ENCODE results near the gene PRR20A. TPM values are rescaled to one million over a fixed set of nuclear protein-coding genes. Genes with fewer than 3 reads are reported as not detected.
A peak's percentile ranks its signal among the peaks of the same experiment; 100 is the strongest.
"Not testable (repeated sequence)": the region's sequence is repeated elsewhere in the genome, so short reads cannot be mapped to it uniquely, and the experiment has no call there.

The PRR20A gene
- total RNA-seq, 4 donors from 2014 or later = not detected

DNA sequence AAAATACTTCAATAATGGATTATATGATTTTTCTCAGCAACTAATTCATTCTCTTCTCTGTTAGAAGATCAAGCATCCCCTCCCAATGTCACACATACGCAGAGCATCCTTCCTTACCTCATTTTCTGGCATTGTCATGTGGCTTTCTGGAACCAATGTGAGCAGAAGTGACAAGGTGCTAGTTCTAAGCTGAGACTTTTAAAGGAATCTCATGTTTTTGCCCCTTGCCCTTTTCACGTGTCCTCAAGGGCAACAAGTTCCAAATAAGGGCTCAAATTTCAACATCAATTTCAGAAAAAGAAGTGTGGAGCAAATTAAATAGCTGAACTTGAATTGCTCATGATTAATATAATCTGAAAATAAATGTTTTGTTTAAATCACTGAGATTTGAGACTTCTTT lies 4.6 kb upstream of the PRR20A start:
- no peak for TF ChIP-seq POLR2A (IDR thresholded peaks at IDR 0.05)
- TF ChIP-seq, protein P1, sequence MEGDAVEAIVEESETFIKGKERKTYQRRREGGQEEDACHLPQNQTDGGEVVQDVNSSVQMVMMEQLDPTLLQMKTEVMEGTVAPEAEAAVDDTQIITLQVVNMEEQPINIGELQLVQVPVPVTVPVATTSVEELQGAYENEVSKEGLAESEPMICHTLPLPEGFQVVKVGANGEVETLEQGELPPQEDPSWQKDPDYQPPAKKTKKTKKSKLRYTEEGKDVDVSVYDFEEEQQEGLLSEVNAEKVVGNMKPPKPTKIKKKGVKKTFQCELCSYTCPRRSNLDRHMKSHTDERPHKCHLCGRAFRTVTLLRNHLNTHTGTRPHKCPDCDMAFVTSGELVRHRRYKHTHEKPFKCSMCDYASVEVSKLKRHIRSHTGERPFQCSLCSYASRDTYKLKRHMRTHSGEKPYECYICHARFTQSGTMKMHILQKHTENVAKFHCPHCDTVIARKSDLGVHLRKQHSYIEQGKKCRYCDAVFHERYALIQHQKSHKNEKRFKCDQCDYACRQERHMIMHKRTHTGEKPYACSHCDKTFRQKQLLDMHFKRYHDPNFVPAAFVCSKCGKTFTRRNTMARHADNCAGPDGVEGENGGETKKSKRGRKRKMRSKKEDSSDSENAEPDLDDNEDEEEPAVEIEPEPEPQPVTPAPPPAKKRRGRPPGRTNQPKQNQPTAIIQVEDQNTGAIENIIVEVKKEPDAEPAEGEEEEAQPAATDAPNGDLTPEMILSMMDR (IDR thresholded peaks at IDR 0.05) = no peak
- TF ChIP-seq POLR2AphosphoS5 (IDR thresholded peaks at IDR 0.05) = no peak
- TF ChIP-seq EP300 (IDR thresholded peaks at IDR 0.05; ENCODE audit: low read depth) = no peak
- Histone ChIP-seq H3K36me3 (no peaks in the 10 kb centered on the region), H3K27ac (no peak overlapping the region), H3K4me1 (peaks cover 0 to 3% (median 0%) of the 10 kb centered on the region in 4 donors), H3K4me3 (no peak overlapping the region), H3K27me3 (no peaks in the 10 kb centered on the region), H3K9me3 (no peaks in the 10 kb centered on the region)
- DNase-seq = no peak
- 46 to 58% methylated on average over 2 of the region's 2 CpGs for WGBS, 2 donors (ENCODE audit: low coverage in 1 of 2)
- intact Hi-C loops (cut with DNase I; ENCODE audit: low total_unique reads) = no loop called here
- in situ Hi-C loops (cut with MboI; ENCODE audit: low pct_ligation_motif_present in 1 of 4, low pct_unique_long_range_greater_than_20kb in 1 of 4, low sequenced_read_pairs in 3 of 4) = no loop called here

DNA sequence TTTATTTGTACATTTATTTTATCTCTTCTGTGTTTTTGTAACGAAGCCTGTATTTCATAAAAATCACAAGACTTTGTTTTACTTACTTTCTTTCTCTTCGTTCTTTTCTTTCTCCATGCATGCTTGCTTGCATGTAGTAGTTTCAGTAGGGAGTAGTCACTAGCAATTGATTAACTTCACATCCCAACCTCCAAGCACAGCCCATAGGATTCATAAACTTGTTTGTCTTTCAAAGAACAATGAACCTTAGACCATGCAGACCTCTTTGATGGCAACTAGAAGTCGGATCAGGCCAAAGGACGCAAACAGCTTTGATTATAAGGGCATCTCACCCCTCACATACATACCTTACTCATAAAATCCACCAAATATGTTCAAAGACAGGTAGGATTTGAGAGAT lies 3.1 kb upstream of the PRR20A start:
- Histone ChIP-seq H3K4me3 (peak overlapping the region in 1 of 4 donors; percentile 2), H3K4me1 (peaks cover 0 to 3% (median 0%) of the 10 kb centered on the region in 4 donors), H3K36me3 (no peaks in the 10 kb centered on the region), H3K27ac (no peak overlapping the region), H3K9me3 (no peaks in the 10 kb centered on the region), H3K27me3 (no peaks in the 10 kb centered on the region)
- in situ Hi-C loops (cut with MboI; ENCODE audit: low pct_ligation_motif_present in 1 of 4, low pct_unique_long_range_greater_than_20kb in 1 of 4, low sequenced_read_pairs in 3 of 4) = no loop called here
- no peak for DNase-seq
- WGBS, 2 donors (ENCODE audit: low coverage in 1 of 2) = 54 to 56% methylated on average over 4 of the region's 4 CpGs
- intact Hi-C loops (cut with DNase I; ENCODE audit: low total_unique reads) = no loop called here
- no peak for TF ChIP-seq EP300 (IDR thresholded peaks at IDR 0.05; ENCODE audit: low read depth)
- TF ChIP-seq, protein P1 (IDR thresholded peaks at IDR 0.05) = no peak
- TF ChIP-seq POLR2AphosphoS5 (IDR thresholded peaks at IDR 0.05) = no peak
- TF ChIP-seq POLR2A (IDR thresholded peaks at IDR 0.05) = no peak

DNA sequence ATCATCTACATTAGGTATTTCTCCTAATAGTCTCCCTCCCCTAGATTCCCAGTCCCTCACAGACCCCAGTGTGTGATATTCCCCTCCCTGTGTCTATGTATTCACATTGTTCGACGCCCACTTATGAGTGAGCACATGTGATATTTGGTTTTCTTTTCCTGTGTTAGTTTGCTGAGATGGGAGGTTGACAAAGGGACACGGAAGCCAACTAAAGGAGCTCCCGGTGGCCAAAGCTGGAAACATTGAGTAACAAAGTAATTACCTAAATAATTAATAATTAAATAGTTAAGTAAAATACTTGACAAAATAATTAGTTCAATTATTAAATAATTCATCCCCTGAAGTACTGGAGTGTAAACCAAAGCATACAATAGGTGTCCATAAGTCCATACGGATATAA lies 1.7 kb upstream of the PRR20A start:
- H3K9me3 ChIP-seq = no peaks in the 10 kb centered on the region
- intact Hi-C loops (cut with DNase I; ENCODE audit: low total_unique reads) (no loop called here), in situ Hi-C loops (cut with MboI; ENCODE audit: low pct_ligation_motif_present in 1 of 4, low pct_unique_long_range_greater_than_20kb in 1 of 4, low sequenced_read_pairs in 3 of 4) (no loop called here)
- DNase-seq = no peak
- no peaks in the 10 kb centered on the region for H3K27me3 ChIP-seq
- H3K4me3 ChIP-seq = no peak overlapping the region
- TF ChIP-seq POLR2A (IDR thresholded peaks at IDR 0.05) = no peak
- TF ChIP-seq, protein P1 (IDR thresholded peaks at IDR 0.05) = no peak
- H3K27ac ChIP-seq = no peak overlapping the region
- H3K4me1 ChIP-seq = peaks cover 0 to 3% (median 0%) of the 10 kb centered on the region in 4 donors
- 95 to 97% methylated on average over 4 to 5 of the region's 5 CpGs for WGBS, 2 donors (ENCODE audit: low coverage in 1 of 2)
- H3K36me3 ChIP-seq = no peaks in the 10 kb centered on the region

DNA sequence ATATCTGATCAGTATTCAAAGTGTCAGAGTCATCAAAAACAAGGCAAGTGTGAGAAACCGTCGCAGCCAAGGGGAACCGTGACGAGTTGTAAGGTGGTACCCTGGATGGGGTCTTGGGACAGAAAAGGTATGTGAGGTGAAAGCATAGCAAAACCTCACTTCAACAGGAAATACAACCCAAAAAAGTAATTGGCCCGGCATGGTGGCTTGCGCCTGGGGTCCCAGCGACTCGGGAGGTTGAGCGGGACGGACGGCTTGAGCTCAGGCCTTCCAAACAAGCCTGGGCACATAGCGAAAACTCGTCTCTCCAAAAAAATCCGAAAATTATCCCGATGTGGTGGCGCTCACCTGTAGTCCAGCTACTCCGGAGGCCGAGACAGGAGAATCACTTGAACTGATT lies 937 bp upstream of the PRR20A start:
- H3K4me1 ChIP-seq; DNase-seq; H3K36me3 ChIP-seq; H3K27ac ChIP-seq; in situ Hi-C loops (cut with MboI; ENCODE audit: low pct_ligation_motif_present in 1 of 4, low pct_unique_long_range_greater_than_20kb in 1 of 4, low sequenced_read_pairs in 3 of 4); H3K9me3 ChIP-seq; intact Hi-C loops (cut with DNase I; ENCODE audit: low total_unique reads); H3K4me3 ChIP-seq; H3K27me3 ChIP-seq: not testable (repeated sequence)
- WGBS, 2 donors (ENCODE audit: low coverage in 1 of 2) = 100% methylated on average over 1 of the region's 18 CpGs; no CpG with 5 or more reads in 1 of the 2 donors

DNA sequence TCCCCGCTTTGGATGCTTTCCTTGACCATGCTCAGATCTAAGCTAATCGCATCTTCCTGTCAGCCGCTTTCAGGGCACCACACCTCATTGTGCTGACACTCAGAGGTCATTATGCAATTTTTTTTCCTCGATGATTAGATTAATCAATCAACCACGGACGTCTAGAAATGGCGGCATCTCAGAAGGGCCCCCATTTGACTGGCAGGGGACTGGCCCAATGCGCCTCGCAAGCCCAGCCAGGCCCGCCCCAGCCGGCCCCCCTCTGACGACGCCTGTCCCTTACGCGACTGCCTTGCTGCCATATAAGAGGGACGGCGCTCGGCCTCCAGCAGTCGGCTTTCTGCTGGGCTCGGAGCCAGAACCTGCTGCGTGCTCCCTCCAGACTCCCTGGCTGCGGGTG lies 6.5 kb downstream of the PRR20A start, which contains the start of gene PRR20B:
TSS of gene PRR20B (plus strand) at position 301 of the 400 bp plus-strand sequence. CDS start 387 bp downstream, outside the sequence.
- H3K4me1 ChIP-seq; in situ Hi-C loops (cut with MboI; ENCODE audit: low pct_ligation_motif_present in 1 of 4, low pct_unique_long_range_greater_than_20kb in 1 of 4, low sequenced_read_pairs in 3 of 4); H3K27ac ChIP-seq; H3K4me3 ChIP-seq; H3K36me3 ChIP-seq; H3K9me3 ChIP-seq; H3K27me3 ChIP-seq; DNase-seq; intact Hi-C loops (cut with DNase I; ENCODE audit: low total_unique reads): not testable (repeated sequence)
- WGBS, 2 donors (ENCODE audit: low coverage in 1 of 2) = no CpG with 5 or more reads among the region's 22 CpGs

DNA sequence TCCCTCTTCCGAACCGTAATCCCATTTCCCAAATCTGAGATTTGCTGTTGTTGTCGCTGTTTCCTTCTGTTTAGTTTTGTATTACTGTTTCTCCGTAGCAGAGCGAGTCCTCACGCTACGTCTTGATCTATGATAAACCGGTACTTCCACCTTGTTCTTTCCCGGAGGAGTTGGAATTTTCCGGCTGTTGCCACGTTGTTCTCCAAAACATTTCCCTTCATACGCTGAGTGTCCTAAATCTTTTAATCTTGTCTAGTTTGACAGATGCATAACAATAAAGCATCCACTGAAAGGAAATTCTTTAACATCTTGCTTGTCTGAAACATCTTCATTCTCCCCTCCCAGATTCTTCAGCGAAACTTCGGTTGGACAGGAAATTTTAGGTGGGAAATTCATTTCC lies 7.4 kb downstream of the PRR20A start:
- H3K4me1 ChIP-seq; in situ Hi-C loops (cut with MboI; ENCODE audit: low pct_ligation_motif_present in 1 of 4, low pct_unique_long_range_greater_than_20kb in 1 of 4, low sequenced_read_pairs in 3 of 4); H3K36me3 ChIP-seq; H3K27ac ChIP-seq; DNase-seq; H3K27me3 ChIP-seq; H3K9me3 ChIP-seq; H3K4me3 ChIP-seq; intact Hi-C loops (cut with DNase I; ENCODE audit: low total_unique reads): not testable (repeated sequence)
- WGBS, 2 donors (ENCODE audit: low coverage in 1 of 2) = 93 to 96% methylated on average over 9 of the region's 14 CpGs

DNA sequence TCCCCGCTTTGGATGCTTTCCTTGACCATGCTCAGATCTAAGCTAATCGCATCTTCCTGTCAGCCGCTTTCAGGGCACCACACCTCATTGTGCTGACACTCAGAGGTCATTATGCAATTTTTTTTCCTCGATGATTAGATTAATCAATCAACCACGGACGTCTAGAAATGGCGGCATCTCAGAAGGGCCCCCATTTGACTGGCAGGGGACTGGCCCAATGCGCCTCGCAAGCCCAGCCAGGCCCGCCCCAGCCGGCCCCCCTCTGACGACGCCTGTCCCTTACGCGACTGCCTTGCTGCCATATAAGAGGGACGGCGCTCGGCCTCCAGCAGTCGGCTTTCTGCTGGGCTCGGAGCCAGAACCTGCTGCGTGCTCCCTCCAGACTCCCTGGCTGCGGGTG lies 13.0 kb downstream of the PRR20A start, which contains the start of gene PRR20C:
TSS of gene PRR20C (plus strand) at position 301 of the 400 bp plus-strand sequence. CDS start 387 bp downstream, outside the sequence.
- intact Hi-C loops (cut with DNase I; ENCODE audit: low total_unique reads); in situ Hi-C loops (cut with MboI; ENCODE audit: low pct_ligation_motif_present in 1 of 4, low pct_unique_long_range_greater_than_20kb in 1 of 4, low sequenced_read_pairs in 3 of 4); H3K27ac ChIP-seq; H3K4me1 ChIP-seq; H3K36me3 ChIP-seq; H3K27me3 ChIP-seq; H3K4me3 ChIP-seq; H3K9me3 ChIP-seq; DNase-seq: not testable (repeated sequence)
- no CpG with 5 or more reads among the region's 22 CpGs for WGBS, 2 donors (ENCODE audit: low coverage in 1 of 2)

DNA sequence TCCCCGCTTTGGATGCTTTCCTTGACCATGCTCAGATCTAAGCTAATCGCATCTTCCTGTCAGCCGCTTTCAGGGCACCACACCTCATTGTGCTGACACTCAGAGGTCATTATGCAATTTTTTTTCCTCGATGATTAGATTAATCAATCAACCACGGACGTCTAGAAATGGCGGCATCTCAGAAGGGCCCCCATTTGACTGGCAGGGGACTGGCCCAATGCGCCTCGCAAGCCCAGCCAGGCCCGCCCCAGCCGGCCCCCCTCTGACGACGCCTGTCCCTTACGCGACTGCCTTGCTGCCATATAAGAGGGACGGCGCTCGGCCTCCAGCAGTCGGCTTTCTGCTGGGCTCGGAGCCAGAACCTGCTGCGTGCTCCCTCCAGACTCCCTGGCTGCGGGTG lies 19.6 kb downstream of the PRR20A start, which contains the start of gene PRR20D:
TSS of gene PRR20D (plus strand) at position 301 of the 400 bp plus-strand sequence. CDS start 387 bp downstream, outside the sequence.
- intact Hi-C loops (cut with DNase I; ENCODE audit: low total_unique reads); H3K27ac ChIP-seq; H3K9me3 ChIP-seq; H3K27me3 ChIP-seq; H3K4me3 ChIP-seq; DNase-seq; in situ Hi-C loops (cut with MboI; ENCODE audit: low pct_ligation_motif_present in 1 of 4, low pct_unique_long_range_greater_than_20kb in 1 of 4, low sequenced_read_pairs in 3 of 4); H3K4me1 ChIP-seq; H3K36me3 ChIP-seq: not testable (repeated sequence)
- no CpG with 5 or more reads among the region's 22 CpGs for WGBS, 2 donors (ENCODE audit: low coverage in 1 of 2)

All from transverse colon (tissue), 4 donors.